H9 (cell line): ENCODE data around the gene ANKRD40. TPM values are rescaled to one million over a fixed set of nuclear protein-coding genes. Genes with fewer than 3 reads are reported as not detected.

ENCODE experiments used
- DNase-seq: peaks from one replicate; pipeline ENCODE4 v3.0.0-alpha.2; 2017
- H2AFZ ChIP-seq: one replicate; pipeline ENCODE4 v1.6.1; 2013; ENCODE audit warnings: mild to moderate bottlenecking, low read length, control low read depth, moderate library complexity
- H2AK5ac ChIP-seq: 2 replicates; pipeline ENCODE4 v1.6.1; 2013; ENCODE audit warnings: low read length, control low read depth, mixed read lengths; ENCODE audit not compliant: insufficient read length
- H2BK120ac ChIP-seq: one replicate; pipeline ENCODE4 v1.6.1; 2013; ENCODE audit warnings: low read depth, mild to moderate bottlenecking, low read length, control low read depth, inconsistent platforms; ENCODE audit not compliant: poor library complexity, severe bottlenecking
- H2BK12ac ChIP-seq: 2 replicates; pipeline ENCODE4 v1.6.1; 2013; ENCODE audit warnings: low read length, control low read depth, mixed read lengths, low read depth; ENCODE audit not compliant: insufficient read length
- H2BK15ac ChIP-seq: 2 replicates; pipeline ENCODE4 v1.6.1; 2013; ENCODE audit warnings: low read depth, low read length, control low read depth
- H2BK20ac ChIP-seq: one replicate; pipeline ENCODE4 v1.6.1; 2013; ENCODE audit warnings: low read depth, mild to moderate bottlenecking, low read length, control low read depth, inconsistent platforms; ENCODE audit not compliant: poor library complexity, severe bottlenecking
- H2BK5ac ChIP-seq: 2 replicates; pipeline ENCODE4 v1.6.1; 2013; ENCODE audit warnings: low read length, control low read depth, mixed read lengths; ENCODE audit not compliant: insufficient read length
- H3K14ac ChIP-seq: 2 replicates; pipeline ENCODE4 v1.6.1; 2013; ENCODE audit warnings: low read length, control low read depth; ENCODE audit not compliant: insufficient read depth
- H3K18ac ChIP-seq: 2 replicates; pipeline ENCODE4 v1.6.1; 2013; ENCODE audit warnings: low read depth, mild to moderate bottlenecking, mixed read lengths, low read length, control low read depth; ENCODE audit not compliant: insufficient read length
- H3K23ac ChIP-seq: 2 replicates; pipeline ENCODE4 v1.6.1; 2013; ENCODE audit warnings: low read length, control low read depth, mixed read lengths, low read depth; ENCODE audit not compliant: insufficient read length
- H3K23me2 ChIP-seq: 2 replicates; pipeline ENCODE4 v1.6.1; 2013; ENCODE audit warnings: low read depth, mild to moderate bottlenecking, mixed read lengths, low read length, control low read depth; ENCODE audit not compliant: insufficient read length, poor library complexity, severe bottlenecking
- H3K27ac ChIP-seq: 2 replicates; pipeline ENCODE4 v1.5.1; 2013; ENCODE audit warnings: low read length, control low read depth, mixed read lengths, low read depth; ENCODE audit not compliant: insufficient read length
- H3K27me3 ChIP-seq: 2 replicates; pipeline ENCODE4 v1.6.1; 2013; ENCODE audit warnings: low read length, control low read depth, inconsistent platforms; ENCODE audit not compliant: insufficient read depth
- H3K4ac ChIP-seq: 2 replicates; pipeline ENCODE4 v1.6.1; 2013; ENCODE audit warnings: low read depth, mild to moderate bottlenecking, control low read depth, inconsistent platforms, low read length, moderate library complexity
- H3K4me1 ChIP-seq: 2 replicates; pipeline ENCODE4 v1.6.1; 2013; ENCODE audit warnings: low read length, control low read depth, inconsistent platforms; ENCODE audit not compliant: insufficient read depth
- H3K4me2 ChIP-seq: 2 replicates; pipeline ENCODE4 v1.6.1; 2013; ENCODE audit warnings: low read length, control low read depth, mixed read lengths; ENCODE audit not compliant: insufficient read length, insufficient read depth
- H3K56ac ChIP-seq: 2 replicates; pipeline ENCODE4 v1.6.1; 2013; ENCODE audit warnings: low read depth, mild to moderate bottlenecking, mixed read lengths, low read length, control low read depth; ENCODE audit not compliant: insufficient read length
- H3K79me1 ChIP-seq: 2 replicates; pipeline ENCODE4 v1.6.1; 2013; ENCODE audit warnings: low read depth, mild to moderate bottlenecking, moderate library complexity, low read length, control low read depth, inconsistent platforms; ENCODE audit not compliant: insufficient read depth, poor library complexity, severe bottlenecking
- H3K79me2 ChIP-seq: 2 replicates; pipeline ENCODE4 v1.6.1; 2013; ENCODE audit warnings: low read length, control low read depth, inconsistent platforms; ENCODE audit not compliant: insufficient read depth
- H3K9ac ChIP-seq: 2 replicates; pipeline ENCODE4 v1.6.1; 2013; ENCODE audit warnings: low read length, control low read depth, mixed read lengths; ENCODE audit not compliant: insufficient read length; ENCODE audit errors: extremely low read depth
- H3K9me3 ChIP-seq: one replicate; pipeline ENCODE4 v1.6.1; 2013; ENCODE audit warnings: low read depth, low read length, inconsistent platforms; ENCODE audit not compliant: control insufficient read depth
- H3T11ph ChIP-seq: one replicate; pipeline ENCODE4 v1.6.1; 2013; ENCODE audit warnings: mild to moderate bottlenecking, low read length, control low read depth, inconsistent platforms
- H4K20me1 ChIP-seq: one replicate; pipeline ENCODE4 v1.6.1; 2013; ENCODE audit not compliant: control insufficient read depth, insufficient read length, insufficient read depth
- H4K5ac ChIP-seq: 2 replicates; pipeline ENCODE4 v1.6.1; 2013; ENCODE audit warnings: low read depth, mild to moderate bottlenecking, mixed read lengths, low read length, control low read depth; ENCODE audit not compliant: insufficient read length
- H4K8ac ChIP-seq: replicated peaks from 2 replicates; pipeline ENCODE4 v1.6.1; 2013; ENCODE audit warnings: low read length, control low read depth, mixed read lengths, low read depth; ENCODE audit not compliant: insufficient read length
- H4K91ac ChIP-seq: 2 replicates; pipeline ENCODE4 v1.6.1; 2013; ENCODE audit warnings: low read depth, mild to moderate bottlenecking, moderate library complexity, mixed read lengths, low read length, control low read depth; ENCODE audit not compliant: insufficient read length
- H3K27ac Mint-ChIP-seq, 3 experiments: 2 replicates in 2 of 3; 3 replicates in 1 of 3; pipeline ENCODE4 v1.8.0; 2020 to 2021; ENCODE audit warnings: mixed read lengths in 3 of 3, mild to moderate bottlenecking in 1 of 3, moderate library complexity in 1 of 3
- H3K27me3 Mint-ChIP-seq: 2 replicates; pipeline ENCODE4 v1.8.0; 2021; ENCODE audit warnings: low read depth, mild to moderate bottlenecking, moderate library complexity, mixed read lengths
- H3K36me3 Mint-ChIP-seq, 3 experiments: 2 replicates in 2 of 3; 3 replicates in 1 of 3; pipeline ENCODE4 v1.8.0; 2020 to 2021; ENCODE audit warnings: low read depth in 3 of 3, mixed read lengths in 3 of 3; ENCODE audit not compliant: insufficient read depth in 1 of 3
- H3K4me1 Mint-ChIP-seq, 2 experiments: 2 replicates each; pipeline ENCODE4 v1.8.0; 2020; ENCODE audit warnings: mixed read lengths in 2 of 2
- H3K4me3 Mint-ChIP-seq, 2 experiments: 2 replicates in 1 of 2; 3 replicates in 1 of 2; pipeline ENCODE4 v1.8.0; 2020 to 2021; ENCODE audit warnings: mild to moderate bottlenecking in 2 of 2, mixed read lengths in 2 of 2, moderate library complexity in 1 of 2
- H3K9me3 Mint-ChIP-seq, 2 experiments: 2 replicates in 1 of 2; 3 replicates in 1 of 2; pipeline ENCODE4 v1.8.0; 2020; ENCODE audit warnings: mild to moderate bottlenecking in 2 of 2, mixed read lengths in 2 of 2, moderate library complexity in 1 of 2
- CTCF ChIP-seq: fragments of 200-600 bp; sonication (generic); conservative IDR thresholded peaks from 3 replicates; pipeline ENCODE4 v1.8.0; 2021; ENCODE audit warnings: antibody characterized with exemption, mild to moderate bottlenecking
- WGBS: extraction: QIAGEN DNeasy Blood & Tissue Kit; methylation state at CpG from one replicate; pipeline ENCODE4 v1.1.7; 2013; ENCODE audit warnings: missing lambda C conversion rate, low lambda C conversion rate, mixed read lengths; ENCODE audit not compliant: insufficient read length; ENCODE audit errors: extremely low coverage; 5-methylcytosine and 5-hydroxymethylcytosine counted together
- total RNA-seq: library from RNA; stranded (reverse); gene quantifications from 2 replicates; pipeline ENCODE4 v1.2.1, GENCODE V29; 2021

ANKRD40 gene
- total RNA-seq, 1 experiment from 2014 or later: 54.3 TPM

- H3K79me2 ChIP-seq: no peaks in the 10 kb centered on the region
- no peak overlapping the region for H2AFZ ChIP-seq
- Mint-ChIP-seq H3K9me3 (no peaks in the 10 kb centered on the region; a peak in 1 of 5 replicates), H3K4me1 (peaks cover 26 to 37% of the 10 kb centered on the region in 2 experiments), H3K27me3 (peaks cover 3% of the 10 kb centered on the region), H3K4me3 (no peak overlapping the region), H3K36me3 (no peaks in the 10 kb centered on the region), H3K27ac (no peak overlapping the region)
- H3K27ac ChIP-seq: no peak overlapping the region
- no peak overlapping the region for H3K18ac ChIP-seq
- H3K9me3 ChIP-seq: no peaks in the 10 kb centered on the region
- no peak overlapping the region for H3T11ph ChIP-seq
- H3K14ac ChIP-seq: no peak overlapping the region
- H4K5ac ChIP-seq: no peak overlapping the region
- no peak overlapping the region for H4K8ac ChIP-seq
- H2BK5ac ChIP-seq: no peak overlapping the region
- H3K23ac ChIP-seq: no peak overlapping the region
- H2BK120ac ChIP-seq: no peak overlapping the region
- no peak for DNase-seq
- no CpG with 5 or more reads among the region's 3 CpGs for WGBS
- H2BK12ac ChIP-seq: no peak overlapping the region
- H3K4me2 ChIP-seq: no peak overlapping the region
- H3K4ac ChIP-seq: no peak overlapping the region
- H3K27me3 ChIP-seq: no peaks in the 10 kb centered on the region
- no peak overlapping the region for H2BK20ac ChIP-seq
- H2AK5ac ChIP-seq: no peak overlapping the region
- no peaks in the 10 kb centered on the region for H3K79me1 ChIP-seq
- no peak overlapping the region for H2BK15ac ChIP-seq
- no peak for TF ChIP-seq CTCF
- H3K9ac ChIP-seq: no peak overlapping the region
- no peak overlapping the region for H3K56ac ChIP-seq
- no peak overlapping the region for H4K91ac ChIP-seq
- no peaks in the 10 kb centered on the region for H3K4me1 ChIP-seq
- no peaks in the 10 kb centered on the region for H3K23me2 ChIP-seq
- H4K20me1 ChIP-seq: no peaks in the 10 kb centered on the region
These were observed 24.8 kb downstream of the ANKRD40 start for GRCh38 chr17:50682938-50683337.
